Neural progenitor cell (in vitro differentiated cells): ENCODE results near the gene DNASE2.

Source experiments
- EZH2 ChIP-seq: fragments of 200-600 bp; sonication (generic); IDR thresholded peaks from 2 replicates; pipeline ENCODE4 v1.6.1; 2017; ENCODE audit warnings: antibody characterized with exemption, mild to moderate bottlenecking, moderate library complexity
- TF ChIP-seq, protein P1 (sequence below): fragments of 200-600 bp; sonication (generic); IDR thresholded peaks from 2 replicates; pipeline ENCODE4 v1.5.1; 2017; ENCODE audit warnings: antibody characterized with exemption, mild to moderate bottlenecking

DNA sequence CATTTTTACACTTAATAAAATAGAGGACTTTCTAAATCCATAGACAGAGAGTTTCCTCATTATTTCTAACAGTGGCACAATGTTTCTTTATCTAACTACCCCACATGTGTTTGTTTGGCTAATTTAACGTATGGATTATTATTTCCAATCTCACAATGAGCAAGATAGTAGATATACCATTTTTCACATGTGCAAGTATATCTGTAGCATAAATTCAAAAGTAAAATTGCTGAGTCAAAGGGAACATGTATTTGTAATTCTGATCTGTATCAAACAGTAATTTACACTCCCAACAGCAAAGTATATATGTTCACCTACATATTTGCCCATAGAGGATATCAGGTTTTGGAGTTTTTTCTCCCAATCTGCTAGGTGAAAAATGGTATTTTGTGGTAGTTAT is 24.6 kb downstream of the DNASE2 start:
- TF ChIP-seq, protein P1, sequence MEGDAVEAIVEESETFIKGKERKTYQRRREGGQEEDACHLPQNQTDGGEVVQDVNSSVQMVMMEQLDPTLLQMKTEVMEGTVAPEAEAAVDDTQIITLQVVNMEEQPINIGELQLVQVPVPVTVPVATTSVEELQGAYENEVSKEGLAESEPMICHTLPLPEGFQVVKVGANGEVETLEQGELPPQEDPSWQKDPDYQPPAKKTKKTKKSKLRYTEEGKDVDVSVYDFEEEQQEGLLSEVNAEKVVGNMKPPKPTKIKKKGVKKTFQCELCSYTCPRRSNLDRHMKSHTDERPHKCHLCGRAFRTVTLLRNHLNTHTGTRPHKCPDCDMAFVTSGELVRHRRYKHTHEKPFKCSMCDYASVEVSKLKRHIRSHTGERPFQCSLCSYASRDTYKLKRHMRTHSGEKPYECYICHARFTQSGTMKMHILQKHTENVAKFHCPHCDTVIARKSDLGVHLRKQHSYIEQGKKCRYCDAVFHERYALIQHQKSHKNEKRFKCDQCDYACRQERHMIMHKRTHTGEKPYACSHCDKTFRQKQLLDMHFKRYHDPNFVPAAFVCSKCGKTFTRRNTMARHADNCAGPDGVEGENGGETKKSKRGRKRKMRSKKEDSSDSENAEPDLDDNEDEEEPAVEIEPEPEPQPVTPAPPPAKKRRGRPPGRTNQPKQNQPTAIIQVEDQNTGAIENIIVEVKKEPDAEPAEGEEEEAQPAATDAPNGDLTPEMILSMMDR = no peak
- no peak for TF ChIP-seq EZH2
